Activated CD8-positive, alpha-beta memory T cell treated with anti-CD3 and anti-CD28 coated beads, Interleukin-2, amount 50 U/mL, for 24 hours (primary cell): ENCODE measurements around the gene CAMTA2.
"Not testable (repeated sequence)": the region's sequence is repeated elsewhere in the genome, so short reads cannot be mapped to it uniquely, and the experiment has no call there.

ENCODE experiments used
- DNase-seq: peaks from one replicate; pipeline ENCODE4 v3.0.0-alpha.2; 2020; ENCODE audit errors: extremely low read depth

CAMTA2 gene

GRCh38 chr17:4986951-4987766, at the start of gene CAMTA2:
Gene CAMTA2, minus strand, starts transcription at chr17:4987675. Its CDS starts 1,453 bp downstream, at chr17:4986222.
- DNase-seq, result peak; percentile 70

- DNase-seq, result no peak
Observed at GRCh38 chr17:5035315-5035714, 47.8 kb upstream of the CAMTA2 start, which contains the start of gene SLC52A1. Gene SLC52A1, minus strand, starts transcription at chr17:5035426. Its CDS starts 820 bp downstream, at chr17:5034606.

- DNase-seq, result no peak
Observed at GRCh38 chr17:5034651-5035050, 47.2 kb upstream of the CAMTA2 start.

GRCh38 chr17:5034063-5034462, 46.6 kb upstream of the CAMTA2 start:
- no peak for DNase-seq

- DNase-seq, result no peak
Observed at GRCh38 chr17:5033352-5034015, 46.0 kb upstream of the CAMTA2 start.

GRCh38 chr17:5032865-5033264, 45.4 kb upstream of the CAMTA2 start:
- no peak for DNase-seq

- peak; percentile 55 for DNase-seq
Observed at GRCh38 chr17:5031365-5032082, 44.0 kb upstream of the CAMTA2 start.

GRCh38 chr17:5030168-5030567, 42.7 kb upstream of the CAMTA2 start:
- not testable (repeated sequence) for DNase-seq

- no peak for DNase-seq
Observed at GRCh38 chr17:5027916-5028315, 40.4 kb upstream of the CAMTA2 start.

- DNase-seq, result no peak
Observed at GRCh38 chr17:5027299-5027698, 39.8 kb upstream of the CAMTA2 start.

GRCh38 chr17:5024604-5025003, 37.1 kb upstream of the CAMTA2 start:
- DNase-seq, result no peak

- DNase-seq, result no peak
Observed at GRCh38 chr17:5023588-5024147, 36.2 kb upstream of the CAMTA2 start.

GRCh38 chr17:5022171-5022711, 34.8 kb upstream of the CAMTA2 start:
- no peak for DNase-seq

- no peak for DNase-seq
Observed at GRCh38 chr17:5020502-5021023, 33.1 kb upstream of the CAMTA2 start.

GRCh38 chr17:5019475-5019956, 32.0 kb upstream of the CAMTA2 start:
- no peak for DNase-seq

- no peak for DNase-seq
Observed at GRCh38 chr17:5014357-5014756, 26.9 kb upstream of the CAMTA2 start.

GRCh38 chr17:5011928-5012327, 24.5 kb upstream of the CAMTA2 start:
- no peak for DNase-seq

- no peak for DNase-seq
Observed at GRCh38 chr17:5003214-5003867, 15.9 kb upstream of the CAMTA2 start.

- no peak for DNase-seq
Observed at GRCh38 chr17:5002121-5002788, 14.8 kb upstream of the CAMTA2 start.

- DNase-seq, result no peak
Observed at GRCh38 chr17:5000237-5000639, 12.8 kb upstream of the CAMTA2 start.
